IMR-90 (cell line): ENCODE results near the gene DNAH3.
"Not testable (repeated sequence)": the region's sequence is repeated elsewhere in the genome, so short reads cannot be mapped to it uniquely, and the experiment has no call there.

Experiments
- BHLHE40 ChIP-seq: fragments of 150-350 bp; IDR thresholded peaks from 2 replicates; pipeline ENCODE4 v1.6.1; 2016; ENCODE audit warnings: mild to moderate bottlenecking, low read depth, low read length
- CEBPB ChIP-seq: IDR thresholded peaks from 2 replicates; pipeline ENCODE4 v1.6.1; 2012; ENCODE audit warnings: low read depth, low read length, improper control_type of control experiment
- CHD1 ChIP-seq: IDR thresholded peaks from 2 replicates; pipeline ENCODE4 v1.6.1; 2012; ENCODE audit warnings: low read depth, low read length, improper control_type of control experiment
- ELK1 ChIP-seq: fragments of 150-350 bp; IDR thresholded peaks from 2 replicates; pipeline ENCODE4 v1.6.1; 2016; ENCODE audit warnings: low read depth, mild to moderate bottlenecking, low read length, moderate library complexity, borderline replicate concordance
- FOS ChIP-seq: fragments of 150-350 bp; IDR thresholded peaks from 2 replicates; pipeline ENCODE4 v1.6.1; 2016; ENCODE audit warnings: low read depth, low read length
- MAFK ChIP-seq: IDR thresholded peaks from 2 replicates; pipeline ENCODE4 v1.6.1; 2012; ENCODE audit warnings: low read depth, low read length, improper control_type of control experiment
- MXI1 ChIP-seq: IDR thresholded peaks from 2 replicates; pipeline ENCODE4 v1.6.1; 2012; ENCODE audit warnings: low read depth, mild to moderate bottlenecking, low read length, moderate library complexity, borderline replicate concordance
- NFE2L2 ChIP-seq: fragments of 150-350 bp; IDR thresholded peaks from 2 replicates; pipeline ENCODE4 v1.6.1; 2016; ENCODE audit warnings: low read depth, mild to moderate bottlenecking, low read length
- POLR2A ChIP-seq: IDR thresholded peaks from 2 replicates; pipeline ENCODE4 v1.6.1; 2012; ENCODE audit warnings: mild to moderate bottlenecking, low read depth, low read length
- RAD21 ChIP-seq: IDR thresholded peaks from 2 replicates; pipeline ENCODE4 v1.6.1; 2012; ENCODE audit warnings: low read length, improper control_type of control experiment
- RCOR1 ChIP-seq: IDR thresholded peaks from 2 replicates; pipeline ENCODE4 v1.6.1; 2012; ENCODE audit warnings: mild to moderate bottlenecking, low read length, improper control_type of control experiment; ENCODE audit not compliant: insufficient replicate concordance
- RFX5 ChIP-seq: IDR thresholded peaks from 2 replicates; pipeline ENCODE4 v1.8.0; 2012; ENCODE audit warnings: low read depth, mild to moderate bottlenecking, low read length, moderate library complexity
- SMC3 ChIP-seq: fragments of 150-350 bp; IDR thresholded peaks from 2 replicates; pipeline ENCODE4 v1.6.1; 2016; ENCODE audit warnings: low read depth, mild to moderate bottlenecking, antibody characterized with exemption, low read length, moderate library complexity
- TF ChIP-seq, protein P1 (sequence below): conservative IDR thresholded peaks from 2 replicates; pipeline ENCODE4 v1.5.1; 2012; ENCODE audit warnings: mild to moderate bottlenecking, low read depth, low read length, improper control_type of control experiment

DNA sequence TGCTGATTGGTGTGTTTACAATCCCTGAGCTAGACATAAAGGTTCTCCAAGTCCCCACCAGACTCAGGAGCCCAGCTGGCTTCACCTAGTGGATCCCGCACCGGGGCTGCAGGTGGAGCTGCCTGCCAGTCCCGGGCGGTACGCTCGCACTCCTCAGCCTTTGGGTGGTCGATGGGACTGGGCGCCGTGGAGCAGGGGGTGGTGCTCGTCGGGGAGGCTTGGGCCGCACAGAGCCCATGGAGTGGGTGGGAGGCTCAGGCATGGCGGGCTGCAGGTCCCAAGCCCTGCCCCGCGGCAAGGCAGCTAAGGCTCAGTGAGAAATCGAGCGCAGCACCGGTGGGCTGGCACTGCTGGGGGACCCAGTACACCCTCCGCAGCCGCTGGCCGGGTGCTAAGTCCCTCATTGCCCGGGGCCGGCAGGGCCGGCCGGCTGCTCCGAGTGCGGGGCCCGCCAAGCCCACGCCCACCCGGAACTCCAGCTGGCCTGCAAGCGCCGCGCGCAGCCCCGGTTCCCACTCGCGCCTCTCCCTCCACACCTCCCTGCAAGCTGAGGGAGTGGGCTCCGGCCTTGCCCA, 161.1 kb downstream of the DNAH3 start:
- TF ChIP-seq, protein P1, sequence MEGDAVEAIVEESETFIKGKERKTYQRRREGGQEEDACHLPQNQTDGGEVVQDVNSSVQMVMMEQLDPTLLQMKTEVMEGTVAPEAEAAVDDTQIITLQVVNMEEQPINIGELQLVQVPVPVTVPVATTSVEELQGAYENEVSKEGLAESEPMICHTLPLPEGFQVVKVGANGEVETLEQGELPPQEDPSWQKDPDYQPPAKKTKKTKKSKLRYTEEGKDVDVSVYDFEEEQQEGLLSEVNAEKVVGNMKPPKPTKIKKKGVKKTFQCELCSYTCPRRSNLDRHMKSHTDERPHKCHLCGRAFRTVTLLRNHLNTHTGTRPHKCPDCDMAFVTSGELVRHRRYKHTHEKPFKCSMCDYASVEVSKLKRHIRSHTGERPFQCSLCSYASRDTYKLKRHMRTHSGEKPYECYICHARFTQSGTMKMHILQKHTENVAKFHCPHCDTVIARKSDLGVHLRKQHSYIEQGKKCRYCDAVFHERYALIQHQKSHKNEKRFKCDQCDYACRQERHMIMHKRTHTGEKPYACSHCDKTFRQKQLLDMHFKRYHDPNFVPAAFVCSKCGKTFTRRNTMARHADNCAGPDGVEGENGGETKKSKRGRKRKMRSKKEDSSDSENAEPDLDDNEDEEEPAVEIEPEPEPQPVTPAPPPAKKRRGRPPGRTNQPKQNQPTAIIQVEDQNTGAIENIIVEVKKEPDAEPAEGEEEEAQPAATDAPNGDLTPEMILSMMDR, result not testable (repeated sequence)
- not testable (repeated sequence) for TF ChIP-seq POLR2A, MXI1, SMC3, BHLHE40, RFX5, CEBPB, CHD1, RCOR1, MAFK, ELK1, FOS, RAD21, NFE2L2
